ENCODE results near the gene BRCA1. TPM values are rescaled to one million over a fixed set of nuclear protein-coding genes. Genes with fewer than 3 reads are reported as not detected.
"Not testable (repeated sequence)": the region's sequence is repeated elsewhere in the genome, so short reads cannot be mapped to it uniquely, and the experiment has no call there.

The BRCA1 gene
- 12.7 TPM for polyA plus RNA-seq (2013, experiment 1 of 2; ENCODE audit: insufficient read length)
- polyA plus RNA-seq (2013, experiment 2 of 2; ENCODE audit: insufficient read length): 2.3 TPM

GRCh38 chr17:43125133-43125966, at the start of gene BRCA1:
TSS of gene BRCA1 (minus strand) at chr17:43125364. CDS start at chr17:43124096, 1,268 bp downstream.
- peak; percentile 99 for DNase-seq

- DNase-seq: peak; percentile 93
Measured at GRCh38 chr17:43171586-43172487, 46.7 kb upstream of the BRCA1 start.

GRCh38 chr17:43170766-43171585, 45.8 kb upstream of the BRCA1 start, which contains the start of gene NBR1:
TSS of gene NBR1 (plus strand) at chr17:43171214. CDS start at chr17:43175800, 4,586 bp downstream.
- peak; percentile 97 for DNase-seq

- peak; percentile 96 for DNase-seq
Measured at GRCh38 chr17:43170140-43170765, 45.1 kb upstream of the BRCA1 start.

- peak; percentile 11 for DNase-seq
Measured at GRCh38 chr17:43169561-43170139, 44.5 kb upstream of the BRCA1 start.

- DNase-seq: not testable (repeated sequence)
Measured at GRCh38 chr17:43165971-43166370, 40.8 kb upstream of the BRCA1 start.

GRCh38 chr17:43159957-43160356, 34.8 kb upstream of the BRCA1 start:
- DNase-seq: not testable (repeated sequence)

- not testable (repeated sequence) for DNase-seq
Measured at GRCh38 chr17:43159232-43159631, 34.1 kb upstream of the BRCA1 start.

- no peak for DNase-seq
Measured at GRCh38 chr17:43155666-43156065, 30.5 kb upstream of the BRCA1 start.

GRCh38 chr17:43153197-43153835, 28.2 kb upstream of the BRCA1 start:
- DNase-seq: not testable (repeated sequence)

GRCh38 chr17:43151880-43152456, 26.8 kb upstream of the BRCA1 start:
- no peak for DNase-seq

GRCh38 chr17:43146649-43147048, 21.5 kb upstream of the BRCA1 start:
- no peak for DNase-seq

- DNase-seq: no peak
Measured at GRCh38 chr17:43143201-43143600, 18.0 kb upstream of the BRCA1 start.

GRCh38 chr17:43142153-43142552, 17.0 kb upstream of the BRCA1 start:
- DNase-seq: no peak

- DNase-seq: no peak
Measured at GRCh38 chr17:43140396-43141332, 15.5 kb upstream of the BRCA1 start.

- not testable (repeated sequence) for DNase-seq
Measured at GRCh38 chr17:43138531-43138930, 13.4 kb upstream of the BRCA1 start.

- DNase-seq: not testable (repeated sequence)
Measured at GRCh38 chr17:43136574-43136973, 11.4 kb upstream of the BRCA1 start.

- no peak for DNase-seq
Measured at GRCh38 chr17:43135454-43135819, 10.3 kb upstream of the BRCA1 start.

Measured in fibroblast of skin of back (primary cell).